ENCODE results near the gene SRP72.
"Not testable (repeated sequence)": the region's sequence is repeated elsewhere in the genome, so short reads cannot be mapped to it uniquely, and the experiment has no call there.

SRP72 gene

GRCh38 chr4:56445699-56446098 lies 21.7 kb upstream of the SRP72 start:
- no peaks in the 10 kb centered on the region for H3K27me3 Mint-ChIP-seq
- H3K4me3 Mint-ChIP-seq, result no peak overlapping the region
- no peaks in the 10 kb centered on the region for H3K9me3 Mint-ChIP-seq
- peaks cover 91% of the 10 kb centered on the region for H3K36me3 Mint-ChIP-seq (ENCODE audit: low read depth)
- H3K27ac Mint-ChIP-seq, result no peak overlapping the region
- H3K4me1 Mint-ChIP-seq (ENCODE audit: low read depth), result peaks cover 29% of the 10 kb centered on the region

GRCh38 chr4:56448301-56448700 lies 19.1 kb upstream of the SRP72 start:
- Mint-ChIP-seq H3K4me1 (ENCODE audit: low read depth) (peaks cover 20% of the 10 kb centered on the region), H3K27ac (no peak overlapping the region), H3K9me3 (no peaks in the 10 kb centered on the region), H3K4me3 (no peak overlapping the region), H3K36me3 (ENCODE audit: low read depth) (peaks cover 90% of the 10 kb centered on the region), H3K27me3 (no peaks in the 10 kb centered on the region)

GRCh38 chr4:56449475-56449874 lies 17.9 kb upstream of the SRP72 start:
- H3K27me3 Mint-ChIP-seq; H3K4me3 Mint-ChIP-seq; H3K9me3 Mint-ChIP-seq; H3K27ac Mint-ChIP-seq; H3K4me1 Mint-ChIP-seq (ENCODE audit: low read depth): not testable (repeated sequence)
- H3K36me3 Mint-ChIP-seq (ENCODE audit: low read depth), result peaks cover 90% of the 10 kb centered on the region

GRCh38 chr4:56450342-56450741 lies 17.1 kb upstream of the SRP72 start:
- no peaks in the 10 kb centered on the region for H3K27me3 Mint-ChIP-seq

GRCh38 chr4:56460085-56460484 lies 7.3 kb upstream of the SRP72 start:
- Mint-ChIP-seq H3K9me3 (no peaks in the 10 kb centered on the region), H3K27ac (peak overlapping the region; percentile 67), H3K4me3 (no peak overlapping the region), H3K4me1 (ENCODE audit: low read depth) (peaks cover 34% of the 10 kb centered on the region), H3K27me3 (no peaks in the 10 kb centered on the region), H3K36me3 (ENCODE audit: low read depth) (peaks cover 80% of the 10 kb centered on the region)

More at GRCh38 chr4:56450342-56450741, 17.1 kb upstream of the SRP72 start:
- H3K9me3 Mint-ChIP-seq, result no peaks in the 10 kb centered on the region
- peaks cover 3% of the 10 kb centered on the region for H3K4me1 Mint-ChIP-seq (ENCODE audit: low read depth)
- H3K36me3 Mint-ChIP-seq (ENCODE audit: low read depth), result peaks cover 90% of the 10 kb centered on the region
- H3K4me3 Mint-ChIP-seq, result no peak overlapping the region
- no peak overlapping the region for H3K27ac Mint-ChIP-seq

GRCh38 chr4:56462157-56462556 lies 5.3 kb upstream of the SRP72 start:
- H3K4me3 Mint-ChIP-seq, result no peak overlapping the region
- H3K27me3 Mint-ChIP-seq, result no peaks in the 10 kb centered on the region
- H3K36me3 Mint-ChIP-seq (ENCODE audit: low read depth), result peaks cover 62% of the 10 kb centered on the region
- H3K27ac Mint-ChIP-seq, result peak overlapping the region; percentile 7
- peaks cover 50% of the 10 kb centered on the region for H3K4me1 Mint-ChIP-seq (ENCODE audit: low read depth)
- no peaks in the 10 kb centered on the region for H3K9me3 Mint-ChIP-seq

GRCh38 chr4:56463711-56464110 lies 3.7 kb upstream of the SRP72 start:
- Mint-ChIP-seq H3K4me1 (ENCODE audit: low read depth) (peaks cover 58% of the 10 kb centered on the region), H3K9me3 (no peaks in the 10 kb centered on the region), H3K36me3 (ENCODE audit: low read depth) (peaks cover 56% of the 10 kb centered on the region), H3K27ac (no peak overlapping the region), H3K4me3 (no peak overlapping the region), H3K27me3 (no peaks in the 10 kb centered on the region)

- Mint-ChIP-seq H3K36me3 (ENCODE audit: low read depth) (peaks cover 53% of the 10 kb centered on the region), H3K9me3 (no peaks in the 10 kb centered on the region), H3K4me3 (peak overlapping the region; percentile 97), H3K27me3 (no peaks in the 10 kb centered on the region), H3K27ac (no peak overlapping the region), H3K4me1 (ENCODE audit: low read depth) (peaks cover 67% of the 10 kb centered on the region)
Observed at GRCh38 chr4:56464581-56464980, 2.8 kb upstream of the SRP72 start.

GRCh38 chr4:56465599-56466295 lies 1.7 kb upstream of the SRP72 start:
- no peaks in the 10 kb centered on the region for H3K27me3 Mint-ChIP-seq
- peaks cover 50% of the 10 kb centered on the region for H3K36me3 Mint-ChIP-seq (ENCODE audit: low read depth)
- peaks cover 66% of the 10 kb centered on the region for H3K4me1 Mint-ChIP-seq (ENCODE audit: low read depth)
- H3K9me3 Mint-ChIP-seq, result no peaks in the 10 kb centered on the region
- peak overlapping the region; percentile 95 for H3K27ac Mint-ChIP-seq
- H3K4me3 Mint-ChIP-seq, result peak overlapping the region; percentile 97

- H3K27ac Mint-ChIP-seq, result peak overlapping the region; percentile 95
- not testable (repeated sequence) for H3K9me3 Mint-ChIP-seq, H3K27me3 Mint-ChIP-seq
- peaks cover 48% of the 10 kb centered on the region for H3K36me3 Mint-ChIP-seq (ENCODE audit: low read depth)
- H3K4me1 Mint-ChIP-seq (ENCODE audit: low read depth), result peaks cover 66% of the 10 kb centered on the region
- peak overlapping the region; percentile 97 for H3K4me3 Mint-ChIP-seq
Observed at GRCh38 chr4:56466296-56466761, 1.1 kb upstream of the SRP72 start.

- peak overlapping the region; percentile 97 for H3K4me3 Mint-ChIP-seq
- no peaks in the 10 kb centered on the region for H3K9me3 Mint-ChIP-seq
- no peaks in the 10 kb centered on the region for H3K27me3 Mint-ChIP-seq
- H3K4me1 Mint-ChIP-seq (ENCODE audit: low read depth), result peaks cover 66% of the 10 kb centered on the region
- H3K27ac Mint-ChIP-seq, result peak overlapping the region; percentile 95
- peaks cover 48% of the 10 kb centered on the region for H3K36me3 Mint-ChIP-seq (ENCODE audit: low read depth)
Observed at GRCh38 chr4:56466910-56467283, 520 bp upstream of the SRP72 start.

- H3K27ac Mint-ChIP-seq, result peak overlapping the region; percentile 91
- peak overlapping the region; percentile 97 for H3K4me3 Mint-ChIP-seq
- no peaks in the 10 kb centered on the region for H3K9me3 Mint-ChIP-seq
- H3K27me3 Mint-ChIP-seq, result no peaks in the 10 kb centered on the region
- H3K36me3 Mint-ChIP-seq (ENCODE audit: low read depth), result peaks cover 49% of the 10 kb centered on the region
- H3K4me1 Mint-ChIP-seq (ENCODE audit: low read depth), result peaks cover 59% of the 10 kb centered on the region
Observed at GRCh38 chr4:56468097-56468422, 643 bp downstream of the SRP72 start.

- H3K9me3 Mint-ChIP-seq, result no peaks in the 10 kb centered on the region
- H3K27me3 Mint-ChIP-seq, result no peaks in the 10 kb centered on the region
- peaks cover 45% of the 10 kb centered on the region for H3K4me1 Mint-ChIP-seq (ENCODE audit: low read depth)
- H3K4me3 Mint-ChIP-seq, result peak overlapping the region; percentile 97
- peaks cover 50% of the 10 kb centered on the region for H3K36me3 Mint-ChIP-seq (ENCODE audit: low read depth)
- H3K27ac Mint-ChIP-seq, result peak overlapping the region; percentile 54
Observed at GRCh38 chr4:56469489-56470210, 2.2 kb downstream of the SRP72 start.

GRCh38 chr4:56475917-56476316 lies 8.5 kb downstream of the SRP72 start:
- Mint-ChIP-seq H3K9me3 (no peaks in the 10 kb centered on the region), H3K4me1 (ENCODE audit: low read depth) (no peaks in the 10 kb centered on the region), H3K36me3 (ENCODE audit: low read depth) (peaks cover 81% of the 10 kb centered on the region), H3K27ac (no peak overlapping the region), H3K4me3 (no peak overlapping the region), H3K27me3 (no peaks in the 10 kb centered on the region)

GRCh38 chr4:56477192-56477702 lies 9.8 kb downstream of the SRP72 start:
- no peak overlapping the region for H3K4me3 Mint-ChIP-seq
- H3K36me3 Mint-ChIP-seq (ENCODE audit: low read depth), result peaks cover 77% of the 10 kb centered on the region
- no peaks in the 10 kb centered on the region for H3K27me3 Mint-ChIP-seq
- H3K9me3 Mint-ChIP-seq, result no peaks in the 10 kb centered on the region
- H3K27ac Mint-ChIP-seq, result peak overlapping the region; percentile 31
- no peaks in the 10 kb centered on the region for H3K4me1 Mint-ChIP-seq (ENCODE audit: low read depth)

Data from stimulated activated naive CD8-positive, alpha-beta T cell treated with anti-CD3 and anti-CD28 coated beads, Interleukin-15, Interleukin-2, amounts not matched to agents 100 ng/mL and 50 ng/mL, for 24 hours (primary cell).